Left lobe of liver (tissue), 2 donors: Measurements from ENCODE around the gene MNX1. TPM values are rescaled to one million over a fixed set of nuclear protein-coding genes. Genes with fewer than 3 reads are reported as not detected.

Experiments used
- ATAC-seq: fragments of 200-7000 bp; cut with Tn5 transposase; one replicate; pipeline ENCODE4 v1.9.1; 2020; ENCODE audit warnings: mild to moderate bottlenecking, moderate library complexity
- DNase-seq: peaks from one replicate; pipeline ENCODE4 v3.0.0-alpha.2; 2020; ENCODE audit warnings: low spot score
- total RNA-seq: library from RNA; stranded (reverse); gene quantifications from one replicate; pipeline ENCODE4 v1.2.1, GENCODE V29; 2021
- donor health status: DM: no; HTN: no; CAD: no; lungs with moderate emphysema.
- donor health status: DM: no; HTN: yes; CAD: no.

MNX1 gene
- total RNA-seq, 1 donor from 2014 or later, result not detected

- ATAC-seq (no peak), DNase-seq (no peak)
These were observed 23.3 kb upstream of the MNX1 start for GRCh38 chr7:157033483-157034473.

GRCh38 chr7:157032644-157033482 lies 22.4 kb upstream of the MNX1 start:
- DNase-seq (no peak), ATAC-seq (no peak)

- DNase-seq (no peak), ATAC-seq (no peak)
These were observed 21.7 kb upstream of the MNX1 start for GRCh38 chr7:157032128-157032527.

GRCh38 chr7:157028199-157028903 lies 17.9 kb upstream of the MNX1 start:
- ATAC-seq (no peak), DNase-seq (no peak)

GRCh38 chr7:157027568-157028198 lies 17.2 kb upstream of the MNX1 start:
- DNase-seq, result no peak
- ATAC-seq, result no peak

- no peak for DNase-seq
- ATAC-seq, result no peak
These were observed 14.3 kb upstream of the MNX1 start for GRCh38 chr7:157024716-157025115.

GRCh38 chr7:157023589-157023905 lies 13.1 kb upstream of the MNX1 start:
- no peak for DNase-seq
- no peak for ATAC-seq

- DNase-seq (no peak), ATAC-seq (peak; percentile 23)
These were observed 12.5 kb upstream of the MNX1 start for GRCh38 chr7:157022681-157023588.

GRCh38 chr7:157021871-157022680 lies 11.6 kb upstream of the MNX1 start:
- ATAC-seq, result no peak
- no peak for DNase-seq

GRCh38 chr7:157021071-157021870 lies 10.8 kb upstream of the MNX1 start:
- DNase-seq, result no peak
- peak; percentile 33 for ATAC-seq

- no peak for ATAC-seq
- no peak for DNase-seq
These were observed 10.1 kb upstream of the MNX1 start for GRCh38 chr7:157020514-157021070.

GRCh38 chr7:157019718-157020451 lies 9.4 kb upstream of the MNX1 start:
- DNase-seq (no peak), ATAC-seq (no peak)

GRCh38 chr7:157018997-157019608 lies 8.6 kb upstream of the MNX1 start:
- ATAC-seq (no peak), DNase-seq (no peak)

- DNase-seq, result no peak
- no peak for ATAC-seq
These were observed 8.0 kb upstream of the MNX1 start for GRCh38 chr7:157018328-157018996.

- no peak for DNase-seq
- no peak for ATAC-seq
These were observed 7.3 kb upstream of the MNX1 start for GRCh38 chr7:157017603-157018327.
